GM21367 (cell line): Measurements from ENCODE around the gene TGM2.

Experiments used
- ATAC-seq: cut with Tn5 transposase; IDR thresholded peaks from one replicate; pipeline ENCODE4 v1.9.1; 2021; ENCODE audit not compliant: unreplicated experiment

The TGM2 gene

DNA sequence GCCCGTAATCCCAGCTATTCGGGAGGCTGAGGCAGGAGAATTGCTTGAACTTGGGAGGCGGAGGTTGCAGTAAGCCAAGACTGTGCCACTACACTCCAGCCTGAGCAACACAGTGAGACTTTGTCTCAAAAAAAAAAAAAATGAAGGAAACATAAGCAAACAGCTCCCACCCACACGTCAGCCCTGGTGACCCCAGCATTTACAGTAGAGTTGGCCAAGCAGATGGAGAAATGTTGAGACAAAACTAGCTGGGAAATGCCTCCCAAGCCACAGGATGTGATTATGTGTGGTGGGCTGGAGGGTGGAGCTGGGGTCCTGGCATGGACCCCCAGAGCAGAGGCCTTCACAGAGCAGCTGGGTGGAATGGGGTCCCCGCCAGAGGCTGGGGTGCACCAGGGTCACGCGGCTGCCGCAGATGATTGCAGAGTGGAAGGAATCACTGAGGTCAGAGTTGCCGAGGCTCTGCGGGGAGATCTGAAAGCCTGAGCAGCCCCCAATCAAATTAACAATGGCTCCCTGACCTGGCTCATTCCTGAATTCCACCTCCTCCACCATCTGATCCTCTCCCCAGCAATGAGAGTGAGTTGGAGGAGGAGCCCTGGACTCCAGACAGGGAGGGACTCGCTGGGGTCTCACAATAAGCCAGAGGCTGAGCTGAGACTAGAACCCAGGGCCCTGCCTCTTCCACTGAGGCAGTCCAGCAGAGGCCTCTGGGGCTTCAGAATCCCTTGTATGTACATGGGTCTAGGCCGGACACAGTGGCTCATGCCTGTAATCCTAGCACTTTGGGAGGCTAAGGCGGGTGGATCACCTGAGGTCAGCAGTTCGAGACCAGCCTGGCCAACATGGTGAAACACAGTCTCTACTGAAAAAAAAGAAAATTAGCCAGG lies 34.7 kb upstream of the TGM2 start:
- ATAC-seq = no peak

DNA sequence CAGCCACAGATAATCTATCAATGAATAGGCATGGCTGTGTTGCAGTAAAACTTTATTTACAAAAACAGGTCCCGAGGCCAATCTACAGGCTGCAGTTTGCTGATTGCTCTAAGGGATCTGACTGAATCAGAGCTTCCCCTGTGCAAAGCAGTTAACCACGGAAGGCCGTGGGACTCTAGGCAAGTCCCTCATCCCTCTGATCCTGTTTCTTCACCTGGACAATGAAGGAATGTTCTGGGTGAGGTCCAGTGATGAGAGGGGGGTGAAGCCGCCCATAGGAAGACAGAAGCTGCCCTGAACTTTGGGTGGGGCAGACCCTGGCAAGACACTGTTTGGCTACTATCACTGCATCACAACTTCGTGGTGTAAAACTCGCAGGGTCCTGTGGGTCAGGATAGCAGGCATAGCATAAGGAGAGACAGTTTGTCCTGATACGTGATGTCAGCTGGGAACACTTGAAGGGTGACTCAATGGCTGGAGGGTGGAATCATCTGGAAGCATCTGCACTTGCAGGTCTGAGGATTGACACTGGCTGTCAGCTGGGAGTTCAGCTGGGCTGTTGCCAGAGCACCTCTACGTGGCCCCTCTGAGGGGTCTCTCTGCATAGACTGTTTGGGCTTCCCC lies 33.3 kb upstream of the TGM2 start:
- no peak for ATAC-seq

DNA sequence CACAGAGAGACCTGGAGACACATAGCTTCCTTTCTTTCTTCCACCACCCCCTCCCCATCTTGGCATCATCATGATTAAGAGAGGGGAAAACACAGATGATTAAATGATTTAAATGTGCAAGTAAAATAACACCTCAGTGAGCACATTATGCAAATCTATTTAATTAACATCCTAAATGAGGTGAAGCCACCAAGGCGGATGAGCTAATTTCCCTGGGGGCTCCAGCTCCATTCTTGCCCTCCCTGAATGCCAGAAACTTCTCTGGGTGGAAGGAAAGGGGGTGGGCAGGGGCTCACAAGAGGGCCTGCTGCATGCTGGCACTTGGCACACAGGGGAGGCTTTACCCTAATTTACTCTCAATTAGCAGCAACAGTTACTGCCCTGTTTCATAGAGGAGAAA lies 32.5 kb upstream of the TGM2 start:
- ATAC-seq = no peak

DNA sequence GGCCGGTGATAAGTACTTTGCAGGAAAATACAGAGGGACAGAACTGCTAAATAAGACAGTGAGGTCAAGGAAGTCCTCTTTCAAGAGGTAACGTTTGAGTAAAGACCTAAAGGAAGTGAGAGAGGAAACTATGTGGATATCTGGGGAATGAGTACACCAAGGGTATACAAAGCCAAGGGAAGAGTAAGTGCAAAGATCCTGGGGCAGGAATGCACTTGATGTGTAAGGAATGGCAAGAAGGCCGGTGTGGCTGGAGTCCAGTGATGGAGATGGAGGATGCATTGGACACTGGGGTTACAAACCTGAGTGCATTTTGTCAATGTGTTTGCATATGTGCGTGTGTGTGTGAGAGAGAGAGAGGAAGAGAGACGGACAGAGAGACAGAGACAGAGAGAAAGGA lies 32.1 kb upstream of the TGM2 start:
- ATAC-seq = no peak

DNA sequence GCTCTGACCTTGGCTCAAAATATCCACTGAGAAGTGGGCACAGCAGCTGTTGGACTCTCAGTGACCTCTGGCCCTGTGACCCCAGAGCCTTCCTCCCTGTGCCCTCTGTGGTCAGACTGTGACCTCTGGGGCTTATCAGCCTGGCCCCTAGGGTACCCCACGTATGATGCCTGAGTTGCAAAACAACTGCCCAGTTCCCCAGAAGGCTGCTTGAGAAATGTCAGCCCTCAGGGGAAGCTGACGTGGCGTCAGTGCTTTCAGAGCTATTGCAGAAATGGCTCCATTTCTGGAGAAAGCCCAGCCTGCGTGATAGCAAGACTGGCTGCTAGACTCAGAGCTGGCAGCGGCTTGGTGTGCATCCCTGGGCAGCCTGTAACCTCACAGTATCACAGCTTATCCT lies 31.5 kb upstream of the TGM2 start:
- no peak for ATAC-seq

DNA sequence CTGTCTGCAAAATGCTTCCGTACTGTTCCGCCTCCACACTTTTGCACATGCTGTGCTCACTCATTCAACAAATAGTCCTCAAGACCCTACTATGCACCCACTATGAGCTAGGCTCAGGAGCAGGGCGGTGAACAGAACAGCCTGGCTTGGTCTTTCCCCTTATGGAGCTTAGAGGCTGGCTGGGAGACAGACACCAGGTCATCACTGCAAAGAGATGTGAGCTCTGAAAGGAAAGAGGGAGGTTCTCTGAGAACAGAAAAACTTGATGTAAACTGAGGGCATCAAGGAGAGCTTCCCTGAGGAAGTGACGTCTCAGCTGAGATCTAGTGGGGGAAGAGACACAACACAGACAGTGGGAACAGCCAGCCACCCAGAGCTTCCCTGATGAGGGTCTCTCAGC lies 31.0 kb upstream of the TGM2 start:
- ATAC-seq = no peak

DNA sequence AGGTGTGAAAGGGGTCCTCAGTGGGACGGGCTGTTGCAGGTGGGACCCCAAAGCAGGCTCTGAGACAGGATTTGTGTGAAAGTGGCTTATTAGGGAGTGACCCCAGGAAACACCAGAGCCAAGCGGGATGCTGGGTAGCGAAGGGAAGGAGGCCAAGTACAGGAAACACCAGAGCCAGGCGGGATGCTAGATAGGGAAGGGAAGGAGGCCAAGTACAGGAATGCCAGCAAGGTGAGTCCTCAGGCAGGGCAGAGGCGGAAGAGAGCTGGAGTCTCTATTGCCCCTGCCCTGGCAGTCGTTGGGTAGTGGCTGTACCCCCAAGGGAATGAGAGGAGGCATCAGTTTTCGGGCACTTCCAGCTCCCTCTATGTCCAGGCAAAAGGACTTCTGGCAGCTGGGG lies 30.5 kb upstream of the TGM2 start:
- no peak for ATAC-seq

DNA sequence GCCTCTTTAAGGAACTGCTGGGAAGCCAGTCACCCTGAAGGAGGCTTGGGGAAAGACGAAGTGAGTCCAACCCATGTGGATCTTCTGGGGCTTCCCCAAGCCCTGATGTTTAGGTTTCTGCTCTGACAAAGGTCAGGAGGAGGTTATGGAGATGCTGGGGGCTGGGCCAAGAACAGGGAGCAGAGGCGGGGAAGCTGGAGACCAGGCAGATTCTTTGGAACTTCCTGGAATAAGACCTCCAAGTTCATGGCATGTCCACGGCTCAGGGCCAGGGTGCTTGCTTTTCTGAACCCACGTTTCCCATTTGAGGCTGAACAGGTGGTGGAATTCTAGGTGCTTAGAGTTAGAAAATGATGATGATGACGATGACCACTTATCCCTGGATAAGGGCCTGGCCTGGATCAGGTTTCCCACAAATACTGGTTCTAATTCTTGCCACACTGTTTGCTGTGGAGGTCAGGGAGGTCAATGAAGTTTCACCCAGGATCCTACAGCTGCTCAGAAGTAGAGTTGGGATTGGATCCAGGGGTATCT lies 30.0 kb upstream of the TGM2 start:
- no peak for ATAC-seq

DNA sequence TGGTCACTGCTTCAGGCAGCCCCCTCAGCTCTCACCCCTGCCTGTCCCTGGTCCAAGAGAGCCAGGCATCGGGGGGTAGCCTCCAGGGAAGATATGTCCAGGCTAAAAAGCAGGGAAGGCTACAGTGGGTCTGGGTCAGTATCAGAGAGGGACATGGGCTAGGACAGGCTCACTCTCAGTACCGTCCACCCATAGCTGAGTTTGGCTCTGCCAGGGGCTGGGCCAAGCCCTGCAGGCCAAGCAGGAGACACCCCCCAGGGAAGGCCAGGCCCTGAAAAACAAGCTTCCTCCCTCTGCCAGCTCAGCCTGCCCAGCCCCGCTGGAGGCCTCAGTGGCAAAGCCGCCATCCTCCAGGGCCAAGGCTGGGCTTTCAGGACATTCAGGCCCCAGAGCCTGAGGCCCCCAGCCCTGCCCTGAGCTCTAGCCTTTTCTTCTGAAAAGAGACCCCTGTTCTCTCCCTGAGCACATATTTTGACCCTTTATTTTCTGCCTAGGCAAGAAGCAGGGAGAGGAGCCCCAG lies 28.6 kb upstream of the TGM2 start:
- no peak for ATAC-seq

DNA sequence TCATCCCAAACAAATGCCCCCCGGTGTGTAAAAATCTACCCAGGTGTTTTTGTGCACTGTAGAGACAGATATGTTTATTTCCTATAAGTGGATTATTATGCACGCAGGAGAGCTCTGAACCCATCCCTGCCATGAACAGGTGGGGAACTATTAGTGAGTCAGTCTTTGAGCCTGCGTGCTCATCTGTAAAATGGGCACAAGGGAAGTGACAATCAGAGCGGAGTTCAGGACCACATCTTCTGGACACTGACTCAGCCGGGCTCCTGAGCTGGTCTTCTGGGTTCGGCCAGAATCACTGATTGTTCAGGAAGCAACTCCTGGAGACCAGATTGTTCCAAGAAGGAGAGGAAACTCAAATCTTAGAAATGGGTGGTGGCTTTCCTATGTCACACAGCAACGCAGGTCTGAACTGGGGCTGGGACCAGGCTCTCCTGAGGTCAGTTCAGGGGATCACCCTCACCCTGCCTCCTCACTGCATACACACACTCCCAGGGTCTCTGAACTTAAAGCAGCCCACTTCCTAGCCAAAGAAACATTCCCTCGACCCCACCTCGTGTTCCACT lies 27.3 kb upstream of the TGM2 start:
- no peak for ATAC-seq

DNA sequence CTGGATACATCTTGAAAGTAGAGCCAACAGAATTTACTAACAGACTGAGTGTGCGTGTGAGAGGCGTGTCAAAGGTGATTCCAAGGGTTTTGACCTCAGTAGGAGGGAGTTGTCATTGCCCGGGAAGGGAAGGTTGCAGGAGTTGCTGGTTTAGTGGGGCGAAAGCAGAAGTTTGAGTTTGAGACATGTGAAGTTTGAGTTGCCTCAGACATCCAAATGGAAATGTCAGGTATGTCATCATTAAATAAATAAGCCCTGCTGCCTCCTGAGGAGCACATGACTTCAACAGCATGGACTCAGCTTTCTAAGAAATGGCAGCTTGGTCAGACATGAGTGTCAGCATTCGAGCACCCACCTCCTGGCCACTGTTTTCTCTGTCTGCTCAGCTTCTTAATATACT lies 26.6 kb upstream of the TGM2 start:
- no peak for ATAC-seq

DNA sequence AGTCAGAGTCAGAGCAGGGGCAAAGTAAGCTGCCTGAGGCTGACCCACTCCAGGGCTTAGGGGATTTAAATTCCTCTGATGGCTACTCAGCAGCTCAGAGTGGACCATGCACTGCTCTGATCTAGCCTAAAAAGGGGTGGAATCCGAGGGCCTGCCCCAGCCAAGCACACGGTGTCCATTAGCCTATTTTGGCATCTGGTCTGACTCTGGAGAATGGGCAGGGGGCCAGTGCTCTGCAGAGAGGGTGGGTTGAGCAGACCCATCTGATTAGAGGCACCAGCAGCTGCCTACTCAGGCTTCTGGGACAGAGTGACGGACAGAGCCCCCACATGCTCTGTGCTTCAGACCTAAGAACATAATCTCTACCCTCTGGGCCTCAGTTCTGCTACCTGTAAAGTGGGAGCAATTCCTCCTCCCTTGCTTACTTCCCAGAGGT lies 25.9 kb upstream of the TGM2 start:
- no peak for ATAC-seq

DNA sequence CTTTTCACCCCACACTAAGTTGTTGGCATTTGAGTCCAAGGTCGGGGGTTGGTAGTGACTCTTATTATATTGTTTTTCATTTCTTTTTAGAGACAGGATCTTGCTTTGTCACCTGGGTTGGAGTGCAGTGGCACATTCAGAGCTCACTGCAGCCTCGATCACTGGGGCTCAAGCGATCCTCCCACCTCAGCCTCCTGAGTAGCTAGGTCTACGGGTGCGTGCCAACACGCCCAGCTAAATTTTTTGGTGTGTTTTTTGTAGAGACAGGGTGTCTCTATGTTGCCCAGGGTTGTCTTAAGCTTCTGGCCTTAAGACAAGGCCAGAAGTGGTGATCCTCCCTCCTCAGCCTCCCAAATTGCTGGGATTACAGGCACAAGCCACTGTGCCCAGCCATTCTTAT lies 25.1 kb upstream of the TGM2 start:
- ATAC-seq = no peak

DNA sequence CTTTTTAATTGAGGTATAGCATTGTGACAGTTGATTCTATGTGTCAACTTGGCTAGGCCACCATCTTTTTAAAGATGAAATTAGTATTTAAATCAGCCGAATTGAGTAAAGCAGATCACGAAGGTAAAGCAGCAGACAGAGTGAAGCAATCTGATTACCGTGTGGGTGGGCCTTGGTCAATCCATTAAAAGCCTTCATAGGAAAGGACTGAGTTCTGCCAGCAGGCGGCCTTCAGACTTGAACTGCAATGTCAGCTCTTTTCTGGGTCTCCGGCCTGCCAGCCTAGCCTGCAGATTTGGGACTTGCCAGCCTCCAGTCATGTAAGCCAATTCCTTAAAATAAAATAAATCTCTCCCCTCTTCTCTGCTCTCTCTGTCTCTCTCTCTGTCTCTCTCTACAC lies 22.4 kb upstream of the TGM2 start:
- ATAC-seq = no peak

DNA sequence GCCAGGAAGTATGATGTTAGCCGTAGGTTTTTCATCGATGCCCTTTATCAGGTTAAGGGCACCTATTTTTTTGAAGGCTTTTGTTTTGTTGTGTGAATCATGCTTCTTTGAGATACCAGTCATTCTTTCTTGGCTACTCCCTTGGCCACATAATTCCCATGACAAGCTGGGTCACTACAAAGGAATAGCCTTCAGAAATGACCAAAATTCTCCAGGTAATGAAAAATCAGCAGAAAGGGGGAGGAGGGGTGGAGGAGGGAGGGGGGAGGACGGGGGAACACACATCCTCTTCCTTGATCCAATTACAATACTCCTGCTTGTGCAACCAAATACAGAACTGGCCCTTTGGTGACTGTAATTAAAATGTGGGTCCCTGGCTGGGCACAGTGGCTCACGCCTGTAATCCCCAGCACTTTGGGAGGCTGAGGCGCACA lies 21.7 kb upstream of the TGM2 start:
- ATAC-seq = no peak

DNA sequence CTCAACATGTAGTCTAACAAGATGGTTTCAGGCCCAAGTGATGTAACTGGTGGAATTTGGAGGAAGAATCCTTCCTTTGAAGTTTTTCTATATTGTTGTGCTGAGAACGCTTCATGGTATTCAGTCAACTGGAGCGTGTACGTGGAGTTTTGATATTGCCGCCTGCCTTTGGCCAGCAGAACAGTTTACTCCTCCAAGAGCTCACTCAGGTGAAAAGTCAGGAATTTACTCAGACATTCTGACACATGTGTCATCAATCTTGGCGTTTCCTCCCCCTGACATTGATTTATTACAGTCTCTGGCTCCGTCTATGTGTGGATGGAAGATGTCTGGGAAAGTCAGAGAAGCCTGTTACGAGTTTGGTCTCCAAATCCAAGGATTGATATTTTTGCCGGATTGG lies 19.0 kb upstream of the TGM2 start:
- ATAC-seq = no peak

DNA sequence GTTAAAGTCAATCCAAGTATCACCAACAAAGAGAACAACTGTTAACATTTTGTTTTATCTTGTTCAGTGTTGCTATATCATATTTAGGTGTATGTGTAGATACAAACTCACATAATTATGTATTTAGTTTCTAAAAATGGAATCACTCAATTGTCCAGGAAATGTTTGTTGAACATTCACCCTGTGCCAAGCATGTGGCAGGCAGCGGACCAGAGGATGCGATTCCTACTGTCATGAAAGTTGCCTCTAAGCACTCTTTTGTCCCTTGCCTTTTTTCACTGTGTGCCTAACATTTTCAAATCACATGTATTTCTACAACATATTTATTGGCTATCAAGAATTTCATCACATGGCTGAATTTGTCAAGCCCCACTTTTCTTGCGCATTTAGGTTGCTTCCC lies 16.9 kb upstream of the TGM2 start:
- ATAC-seq = no peak

DNA sequence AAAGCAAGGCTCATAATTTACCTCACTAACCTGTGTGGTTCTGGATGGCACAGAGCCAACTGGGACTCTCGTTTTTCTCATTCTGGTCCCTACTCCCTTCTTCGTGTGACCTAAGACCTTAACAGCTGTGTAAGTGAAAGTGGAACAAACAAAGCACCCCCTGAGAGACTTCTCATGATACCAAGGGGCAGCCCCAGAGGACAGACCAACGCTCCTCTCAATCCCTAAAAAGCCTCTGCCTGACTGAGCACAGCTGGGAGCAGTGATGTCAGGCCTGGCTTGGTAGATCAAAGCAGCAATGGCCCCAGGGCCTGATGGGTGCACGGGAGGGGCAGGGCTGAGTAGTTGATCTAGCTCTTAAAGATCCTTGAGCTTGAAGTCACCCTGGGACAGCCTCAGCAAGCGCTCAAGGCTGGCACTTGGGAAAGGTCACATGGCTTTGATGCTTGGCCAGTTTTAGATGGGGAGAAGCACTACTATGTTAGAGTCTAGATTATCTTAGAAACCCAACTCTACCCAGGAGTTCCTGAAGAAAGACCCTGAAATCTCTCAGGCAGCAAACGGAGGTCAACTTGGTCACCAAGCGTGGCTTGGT lies 16.2 kb upstream of the TGM2 start:
- peak; percentile 65 for ATAC-seq

DNA sequence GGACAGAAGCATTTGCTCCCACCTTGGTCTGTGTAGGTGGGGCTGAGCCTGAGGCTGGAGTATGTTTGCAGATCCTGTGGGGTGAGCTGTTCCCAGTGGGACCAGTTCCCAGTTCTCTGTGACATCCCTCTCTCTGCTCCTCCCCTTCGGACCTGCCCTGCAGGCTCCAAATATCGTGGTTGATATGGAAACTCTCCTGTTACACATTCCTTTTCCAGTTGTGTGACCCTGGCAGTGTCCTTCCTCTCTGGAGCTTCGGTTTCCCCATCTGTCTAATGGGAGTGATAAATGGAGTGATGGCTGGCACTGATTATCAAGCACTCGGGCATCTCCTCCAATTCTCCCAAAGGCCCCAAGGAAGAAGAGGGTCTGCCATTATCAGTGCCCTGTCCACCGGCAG lies 15.7 kb upstream of the TGM2 start:
- no peak for ATAC-seq

DNA sequence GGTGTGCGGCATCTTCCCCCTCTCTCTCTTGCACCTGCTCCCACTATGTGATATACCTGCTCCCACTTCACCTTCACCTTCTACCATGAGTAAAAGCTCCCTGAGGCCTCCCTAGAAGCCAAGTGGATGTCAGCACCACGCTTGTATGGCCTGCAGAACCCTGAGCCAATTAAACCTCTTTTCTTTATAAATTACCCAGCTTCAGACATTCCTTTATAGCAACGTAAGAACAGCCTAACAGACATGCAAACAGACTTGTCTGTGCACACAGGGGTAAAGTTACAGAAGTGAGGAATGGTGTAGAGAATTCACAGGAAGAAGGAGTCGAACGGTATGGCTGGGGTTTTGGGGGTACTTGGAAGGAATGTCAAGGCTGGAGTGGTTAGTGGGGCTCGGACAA lies 14.8 kb upstream of the TGM2 start:
- no peak for ATAC-seq

DNA sequence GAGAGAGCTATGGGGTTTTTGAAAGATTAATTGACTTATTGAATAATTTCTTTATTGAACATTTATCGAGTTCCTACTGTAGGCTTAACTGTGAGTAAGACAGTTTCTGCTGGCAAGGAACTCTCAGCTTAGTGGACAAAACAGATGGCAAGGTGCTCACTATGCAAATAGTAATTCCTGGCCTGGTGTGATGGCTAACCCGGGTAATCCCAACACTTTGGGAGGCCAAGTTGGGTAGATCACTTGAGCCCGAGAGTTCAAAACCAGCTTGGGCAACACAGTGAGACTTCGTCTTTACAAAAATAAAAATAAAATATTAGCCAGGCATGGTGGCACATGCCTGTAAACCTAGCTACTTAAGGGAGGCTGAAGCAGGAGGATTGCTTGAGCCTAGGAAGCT lies 13.5 kb upstream of the TGM2 start:
- no peak for ATAC-seq
